ENCODE data around the gene ARFGAP1.

Gene ARFGAP1

GRCh38 chr20:63311186-63311832, 38.7 kb downstream of the ARFGAP1 start:
- no peak for DNase-seq

DNA sequence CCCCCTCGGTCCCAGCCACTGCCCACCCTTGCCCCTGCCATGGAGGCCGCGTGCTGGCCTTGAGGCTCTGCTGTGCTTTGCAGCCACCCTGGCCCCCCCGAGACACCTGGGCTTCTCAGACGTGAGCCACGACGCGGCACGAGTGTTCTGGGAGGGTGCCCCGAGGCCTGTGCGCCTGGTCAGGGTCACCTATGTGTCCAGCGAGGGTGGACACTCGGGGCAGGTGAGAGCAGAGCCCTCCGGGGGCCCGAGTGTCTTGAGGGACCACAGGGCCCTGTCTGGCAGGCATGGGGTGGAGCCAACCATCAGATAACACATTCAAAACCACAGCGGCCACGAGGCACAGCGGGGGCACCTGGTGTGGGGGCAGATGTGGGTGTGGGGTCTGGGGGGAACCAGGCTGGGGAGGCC, 39.2 kb downstream of the ARFGAP1 start:
- no peak for DNase-seq

- DNase-seq = no peak
These were observed 39.7 kb downstream of the ARFGAP1 start for GRCh38 chr20:63312273-63312672.

DNA sequence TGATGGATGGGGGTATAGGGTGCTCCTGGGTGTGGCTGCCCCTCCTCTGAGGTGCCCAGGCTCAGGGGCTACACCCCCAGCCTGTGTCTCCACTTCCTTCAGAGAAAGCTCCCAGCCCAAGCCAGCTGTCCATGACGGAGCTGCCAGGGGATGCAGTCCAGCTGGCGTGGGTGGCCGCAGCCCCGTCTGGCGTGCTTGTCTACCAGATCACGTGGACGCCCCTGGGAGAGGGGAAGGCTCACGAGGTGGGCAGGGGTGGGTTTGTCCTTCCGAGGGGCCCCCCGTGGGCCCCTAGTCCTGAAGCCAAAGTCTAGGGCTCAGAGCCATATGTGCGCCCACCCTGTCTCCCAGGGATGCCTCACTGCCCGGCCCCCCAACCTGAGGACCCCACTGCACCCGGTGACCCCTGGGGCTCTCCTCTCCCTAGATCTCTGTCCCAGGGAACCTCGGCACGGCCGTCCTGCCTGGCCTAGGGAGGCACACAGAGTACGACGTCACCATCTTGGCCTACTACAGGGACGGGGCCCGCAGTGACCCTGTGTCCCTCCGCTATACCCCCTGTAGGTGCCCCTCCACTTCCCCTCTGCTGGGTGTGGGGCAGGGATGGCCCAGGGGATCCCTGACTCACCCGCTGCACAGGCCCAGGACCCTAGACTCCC, 40.2 kb downstream of the ARFGAP1 start:
- no peak for DNase-seq

GRCh38 chr20:63313349-63314014, 40.9 kb downstream of the ARFGAP1 start:
- DNase-seq = no peak

DNA sequence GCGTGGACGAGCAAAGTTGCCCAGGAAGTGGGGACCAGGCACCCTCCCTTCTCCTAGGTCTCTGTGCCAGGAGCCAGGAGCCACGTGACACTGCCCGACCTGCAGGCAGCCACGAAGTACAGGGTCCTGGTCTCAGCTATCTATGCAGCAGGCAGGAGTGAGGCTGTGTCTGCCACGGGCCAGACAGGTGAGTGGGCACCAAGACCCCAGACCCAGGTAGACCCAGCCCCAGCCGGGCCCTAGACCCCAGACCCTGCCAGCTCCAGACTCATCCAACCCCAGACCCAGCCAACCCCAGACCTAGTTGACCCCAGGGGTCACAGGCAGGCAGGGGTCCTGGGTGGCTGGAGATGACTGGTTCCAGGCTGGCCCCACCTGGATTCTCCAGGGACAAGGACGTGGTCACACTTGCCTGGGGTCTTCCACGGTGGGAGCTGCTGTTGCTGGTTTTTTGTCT, 41.4 kb downstream of the ARFGAP1 start:
- no peak for DNase-seq

GRCh38 chr20:63314566-63315239, 42.1 kb downstream of the ARFGAP1 start:
- no peak for DNase-seq

- DNase-seq = no peak
These were observed 42.7 kb downstream of the ARFGAP1 start for GRCh38 chr20:63315240-63315689.

DNA sequence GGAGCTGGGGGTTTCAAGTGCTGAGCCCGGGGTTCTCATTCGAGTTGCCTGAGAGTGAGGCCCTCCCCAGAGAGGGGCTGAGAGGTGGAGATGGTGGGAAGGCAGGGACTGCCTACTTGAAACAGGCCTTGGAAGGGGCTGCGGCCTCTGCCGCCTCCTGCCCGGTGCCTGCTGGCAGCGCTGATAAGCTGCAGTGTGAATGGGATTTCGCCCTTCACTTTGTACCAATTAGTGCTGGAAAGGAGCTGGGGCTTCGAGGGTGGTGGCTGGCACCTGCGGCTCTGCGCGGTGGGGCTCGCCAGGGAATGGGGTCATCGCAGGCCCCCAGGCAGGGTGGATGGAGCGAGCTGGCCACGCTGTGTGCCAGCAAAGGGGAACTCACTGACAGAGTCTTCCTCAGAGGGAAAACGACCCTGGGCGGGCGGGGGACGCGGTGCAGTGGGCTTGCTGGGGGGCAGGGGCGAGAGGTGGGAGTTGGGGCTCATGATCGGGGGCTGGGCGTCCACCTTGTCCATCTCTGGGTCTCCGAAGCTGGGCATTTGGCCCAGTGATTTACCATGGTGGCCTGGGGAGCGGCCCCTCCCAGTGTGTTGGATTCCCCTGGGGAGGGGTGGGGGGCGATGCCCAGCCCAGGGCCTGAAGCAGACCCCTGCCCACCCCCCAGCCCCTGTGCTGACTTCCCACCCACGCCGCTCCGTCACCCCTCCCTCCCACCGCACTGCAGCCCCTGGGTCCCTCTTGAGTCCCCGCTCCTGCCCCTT, 43.3 kb downstream of the ARFGAP1 start:
- DNase-seq = no peak

DNA sequence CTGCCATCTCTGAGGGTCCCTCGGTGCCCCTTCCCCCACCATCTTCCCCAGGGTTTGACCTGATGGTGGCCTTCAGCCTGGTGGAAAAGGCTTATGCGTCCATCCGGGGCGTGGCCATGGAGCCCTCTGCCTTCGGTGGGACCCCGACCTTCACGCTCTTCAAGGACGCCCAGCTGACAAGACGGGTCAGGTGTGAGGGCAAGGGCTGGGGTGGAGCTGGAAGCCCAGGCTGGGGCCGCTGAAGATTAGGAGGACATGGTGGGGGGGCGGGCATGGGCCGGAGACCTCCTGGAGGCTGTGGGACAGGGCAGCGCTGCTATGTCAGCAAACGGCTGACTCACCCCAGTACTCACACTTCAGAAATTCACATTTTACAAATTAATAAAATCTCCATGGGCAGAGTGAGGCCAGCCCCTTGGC, 43.9 kb downstream of the ARFGAP1 start:
- no peak for DNase-seq

GRCh38 chr20:63317061-63317460, 44.4 kb downstream of the ARFGAP1 start:
- DNase-seq = no peak

GRCh38 chr20:63317601-63318291, 45.1 kb downstream of the ARFGAP1 start:
- DNase-seq = no peak

DNA sequence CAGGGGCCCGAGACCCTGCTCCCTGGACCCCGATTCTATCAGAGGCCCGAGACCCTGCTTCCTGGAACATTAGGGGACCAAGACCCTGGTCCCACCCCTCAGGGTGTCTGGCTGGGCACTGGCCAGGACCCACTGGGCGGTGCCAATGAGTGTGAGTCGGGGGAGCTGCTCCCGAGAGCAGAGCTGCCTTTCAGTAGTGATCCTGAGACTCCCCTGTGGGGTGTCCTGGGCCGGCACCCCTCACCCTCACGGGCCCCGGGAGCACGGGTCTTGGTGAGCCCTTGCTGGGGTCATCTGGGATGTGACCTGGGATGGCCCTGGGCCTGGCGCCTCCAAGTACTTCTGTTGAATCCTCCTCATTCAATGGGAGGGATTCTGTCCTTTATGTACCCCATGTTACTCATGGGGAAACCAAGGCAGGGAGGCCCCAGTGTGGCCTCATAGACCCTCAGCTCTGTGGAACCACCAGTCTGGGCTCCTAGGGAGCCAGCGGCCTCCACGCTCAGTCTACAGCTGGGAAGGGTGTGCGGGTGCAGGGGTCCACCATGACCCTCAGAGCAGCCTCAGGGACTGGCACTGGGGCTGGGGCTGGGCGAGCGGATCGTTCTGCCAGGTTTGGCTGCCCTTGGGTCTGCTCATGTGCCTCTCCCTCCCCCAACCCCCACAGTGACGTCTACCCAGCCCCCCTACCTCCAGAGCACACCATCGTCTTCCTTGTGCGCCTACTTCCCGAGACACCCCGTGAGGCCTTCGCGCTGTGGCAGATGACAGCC, 46.0 kb downstream of the ARFGAP1 start:
- no peak for DNase-seq

DNA sequence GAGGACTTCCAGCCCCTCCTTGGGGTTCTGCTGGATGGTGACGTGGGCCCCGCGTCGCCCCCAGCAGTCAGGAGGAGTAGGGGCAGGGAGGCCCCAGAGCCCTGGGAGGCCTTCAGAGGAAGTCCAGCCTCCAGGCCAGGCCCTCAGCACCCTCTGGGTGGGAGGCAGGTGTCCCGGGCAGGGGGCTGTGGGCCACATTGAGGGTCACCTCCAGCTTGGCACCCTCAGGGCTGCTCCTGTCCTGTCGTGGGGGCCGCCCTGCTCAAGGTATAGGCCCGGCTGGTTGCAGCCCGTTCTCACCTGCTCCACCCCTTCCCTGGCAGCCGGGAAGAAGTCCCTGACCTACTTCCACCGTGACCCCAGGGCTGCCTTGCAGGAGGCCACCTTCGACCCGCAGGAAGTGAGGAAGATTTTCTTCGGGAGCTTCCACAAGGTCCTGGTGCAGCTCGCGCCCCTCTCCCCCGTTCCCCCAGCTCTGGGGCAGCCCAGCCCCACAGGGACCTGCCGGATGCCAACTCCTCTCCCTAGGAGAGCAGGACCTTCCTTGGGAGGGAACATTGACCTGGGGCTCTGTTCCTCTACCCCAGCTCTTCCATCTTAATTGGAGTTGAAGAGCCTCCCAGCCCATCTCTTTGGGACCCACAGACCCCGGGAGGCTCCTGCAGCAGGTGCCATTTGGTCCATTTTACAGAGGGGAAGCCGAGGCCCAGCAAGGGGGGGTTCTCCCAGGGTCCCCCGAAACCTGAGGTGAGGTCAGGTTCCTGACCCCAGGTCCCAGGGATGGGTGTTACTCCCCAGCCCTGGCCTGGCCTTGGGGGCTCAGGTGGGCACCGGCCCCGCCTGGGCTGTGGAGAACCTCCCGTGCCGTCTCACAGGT, 46.8 kb downstream of the ARFGAP1 start:
- DNase-seq = no peak

- no peak for DNase-seq
These were observed 47.5 kb downstream of the ARFGAP1 start for GRCh38 chr20:63320041-63320511.

DNA sequence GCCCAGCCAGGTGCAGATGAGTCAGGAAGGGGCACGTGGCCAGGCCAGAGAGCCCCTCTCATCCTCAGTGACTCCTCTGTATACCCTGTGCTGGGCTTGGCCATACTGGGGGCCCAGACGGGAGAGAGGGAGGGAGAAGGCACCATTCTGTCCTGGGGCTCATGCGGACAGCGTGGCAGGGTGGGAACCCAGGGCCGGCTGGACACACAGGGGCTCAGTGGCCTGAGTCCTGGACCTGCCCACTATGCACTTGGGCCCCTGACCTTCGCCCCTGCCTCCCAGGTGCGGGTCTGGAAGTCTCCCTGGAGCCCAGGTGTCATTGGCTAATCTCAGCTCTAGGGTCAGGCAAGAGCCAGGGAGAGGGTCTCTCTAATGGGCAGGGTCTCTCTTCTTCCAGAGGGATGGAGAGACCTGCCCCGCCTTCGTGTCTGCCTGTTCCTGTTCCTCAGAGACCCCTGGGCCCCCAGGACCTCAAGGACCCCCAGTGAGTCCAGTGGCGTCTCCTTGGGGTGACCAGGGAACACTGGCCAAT, 48.1 kb downstream of the ARFGAP1 start:
- DNase-seq = no peak

- no peak for DNase-seq
These were observed 48.7 kb downstream of the ARFGAP1 start for GRCh38 chr20:63321148-63321831.

- DNase-seq = no peak
These were observed 49.7 kb downstream of the ARFGAP1 start for GRCh38 chr20:63322146-63322932.

Measured in NCI-H226 (cell line).